HepG2 (cell line): ENCODE measurements around the gene ETS2. TPM values are rescaled to one million over a fixed set of nuclear protein-coding genes. Genes with fewer than 3 reads are reported as not detected.
A peak's percentile ranks its signal among the peaks of the same experiment; 100 is the strongest.

ENCODE experiments used
- BHLHE40 ChIP-seq: IDR thresholded peaks from 2 replicates; pipeline ENCODE4 v1.6.1; 2011; ENCODE audit warnings: low read length, improper control_type of control experiment
- HMG20A ChIP-seq: IDR thresholded peaks from 2 replicates; pipeline ENCODE4 v1.6.1; 2016; ENCODE audit warnings: borderline replicate concordance
- MED1 ChIP-seq: sonication (generic); formaldehyde crosslinking; IDR thresholded peaks from 2 replicates; pipeline ENCODE4 v1.4.0; 2020; ENCODE audit warnings: missing genetic modification reagents
- MXI1 ChIP-seq: IDR thresholded peaks from 3 replicates; pipeline ENCODE4 v1.6.1; 2012; ENCODE audit warnings: low read depth, low read length, inconsistent platforms, borderline replicate concordance
- RFX1 ChIP-seq: fragments of 450-650 bp; IDR thresholded peaks from 2 replicates; pipeline ENCODE4 v1.6.1; 2017
- TAF15 ChIP-seq: fragments of 200-400 bp; formaldehyde crosslinking; IDR thresholded peaks from one replicate; pipeline ENCODE4 v1.6.1; 2018; ENCODE audit warnings: mild to moderate bottlenecking, low read depth, low read length; ENCODE audit not compliant: poor library complexity, severe bottlenecking
- WIZ ChIP-seq: sonication (generic); formaldehyde crosslinking; IDR thresholded peaks from 2 replicates; pipeline ENCODE4 v1.5.1; 2020; ENCODE audit warnings: mild to moderate bottlenecking, missing genetic modification reagents
- polyA plus RNA-seq, 8 experiments: library from polyadenylated mRNA; depleted of rRNA in 3 of 8; stranded (reverse) in 7 of 8; unstranded in 1 of 8; fragments of >200 nt; fragmentation: Illumina TruSeq in 4 of 8; extraction: Trizol in 4 of 8; gene quantifications; 2 replicates each; pipeline versions ENCODE4 v1.2.1 to v1.2.3, GENCODE V29; 2011 to 2016; ENCODE audit warnings: low read depth in 4 of 8, missing spikeins in 1 of 8, mixed read lengths in 1 of 8; ENCODE audit not compliant: insufficient read depth in 1 of 8
- total RNA-seq, 5 experiments: library from RNA; depleted of rRNA; stranded (reverse); fragments of >200 nt; fragmentation: Illumina TruSeq; extraction: Trizol; gene quantifications; 2 replicates each; pipeline ENCODE4 v1.2.3, GENCODE V29; 2016; ENCODE audit warnings: low read depth in 1 of 5
- TF ChIP-seq, protein P1 (sequence below): IDR thresholded peaks from 2 replicates; pipeline ENCODE4 v1.6.1; 2016; ENCODE audit warnings: mild to moderate bottlenecking
- TF ChIP-seq, protein P2 (sequence below): IDR thresholded peaks from 2 replicates; pipeline ENCODE4 v1.4.0; 2020; ENCODE audit warnings: mild to moderate bottlenecking, missing genetic modification reagents
- TF ChIP-seq, protein P3 (sequence below), 2 experiments: fragments of 450-650 bp in 1 of 2; sonication (generic) in 1 of 2; formaldehyde crosslinking; IDR thresholded peaks; 2 replicates each; pipeline versions ENCODE4 v1.5.0 to v1.8.0; 2020 to 2022; ENCODE audit warnings: mild to moderate bottlenecking in 1 of 2, missing genetic modification reagents in 1 of 2
- TF ChIP-seq, protein P4 (sequence below): sonication (generic); formaldehyde crosslinking; IDR thresholded peaks from 2 replicates; pipeline ENCODE4 v1.4.0; 2020; ENCODE audit warnings: missing genetic modification reagents, borderline replicate concordance

Gene ETS2
- total and polyA plus RNA-seq, 2 of the 13 experiments (the other 11 are each of a cell fraction or from before 2014, with no cell fraction given): 24.6 to 64.4 TPM

DNA sequence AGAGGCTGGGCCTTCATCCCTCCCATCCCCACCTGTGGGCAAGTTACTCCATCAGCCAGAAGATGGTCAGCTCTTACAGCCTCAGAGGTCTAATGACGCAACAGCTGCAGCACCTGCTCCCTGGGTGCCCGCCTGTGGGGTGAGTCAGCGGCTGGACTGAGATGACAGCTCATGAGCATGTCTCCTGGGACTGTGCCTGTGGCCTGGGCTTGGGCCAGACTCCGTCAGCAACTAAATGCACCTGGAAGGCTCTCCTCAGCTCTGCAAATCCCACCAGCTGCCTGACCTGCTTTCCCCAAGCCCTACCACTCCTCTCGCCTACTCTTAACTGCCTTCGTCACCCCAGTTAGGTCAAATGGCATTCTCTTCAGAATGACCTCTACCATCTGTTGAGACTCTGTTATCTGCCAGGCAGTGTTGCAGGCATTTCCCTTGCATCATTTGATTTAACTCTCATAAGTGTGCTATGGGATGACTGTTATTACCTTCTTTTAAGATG is 47.7 kb downstream of the ETS2 start (continued):
- no peak for TF ChIP-seq RFX1
- TF ChIP-seq, protein P1, sequence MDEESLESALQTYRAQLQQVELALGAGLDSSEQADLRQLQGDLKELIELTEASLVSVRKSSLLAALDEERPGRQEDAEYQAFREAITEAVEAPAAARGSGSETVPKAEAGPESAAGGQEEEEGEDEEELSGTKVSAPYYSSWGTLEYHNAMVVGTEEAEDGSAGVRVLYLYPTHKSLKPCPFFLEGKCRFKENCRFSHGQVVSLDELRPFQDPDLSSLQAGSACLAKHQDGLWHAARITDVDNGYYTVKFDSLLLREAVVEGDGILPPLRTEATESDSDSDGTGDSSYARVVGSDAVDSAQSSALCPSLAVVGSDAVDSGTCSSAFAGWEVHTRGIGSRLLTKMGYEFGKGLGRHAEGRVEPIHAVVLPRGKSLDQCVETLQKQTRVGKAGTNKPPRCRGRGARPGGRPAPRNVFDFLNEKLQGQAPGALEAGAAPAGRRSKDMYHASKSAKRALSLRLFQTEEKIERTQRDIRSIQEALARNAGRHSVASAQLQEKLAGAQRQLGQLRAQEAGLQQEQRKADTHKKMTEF: peak; percentile 41; the same call in 1 of the 2 replicates
- TF ChIP-seq WIZ (CRISPR knock-in tag): no peak
- peak; percentile 18; the same call in 1 of the 3 replicates for TF ChIP-seq MXI1
- TF ChIP-seq MED1 (CRISPR knock-in tag): peak; percentile 11; the same call in 1 of the 2 replicates
- TF ChIP-seq, protein P2, sequence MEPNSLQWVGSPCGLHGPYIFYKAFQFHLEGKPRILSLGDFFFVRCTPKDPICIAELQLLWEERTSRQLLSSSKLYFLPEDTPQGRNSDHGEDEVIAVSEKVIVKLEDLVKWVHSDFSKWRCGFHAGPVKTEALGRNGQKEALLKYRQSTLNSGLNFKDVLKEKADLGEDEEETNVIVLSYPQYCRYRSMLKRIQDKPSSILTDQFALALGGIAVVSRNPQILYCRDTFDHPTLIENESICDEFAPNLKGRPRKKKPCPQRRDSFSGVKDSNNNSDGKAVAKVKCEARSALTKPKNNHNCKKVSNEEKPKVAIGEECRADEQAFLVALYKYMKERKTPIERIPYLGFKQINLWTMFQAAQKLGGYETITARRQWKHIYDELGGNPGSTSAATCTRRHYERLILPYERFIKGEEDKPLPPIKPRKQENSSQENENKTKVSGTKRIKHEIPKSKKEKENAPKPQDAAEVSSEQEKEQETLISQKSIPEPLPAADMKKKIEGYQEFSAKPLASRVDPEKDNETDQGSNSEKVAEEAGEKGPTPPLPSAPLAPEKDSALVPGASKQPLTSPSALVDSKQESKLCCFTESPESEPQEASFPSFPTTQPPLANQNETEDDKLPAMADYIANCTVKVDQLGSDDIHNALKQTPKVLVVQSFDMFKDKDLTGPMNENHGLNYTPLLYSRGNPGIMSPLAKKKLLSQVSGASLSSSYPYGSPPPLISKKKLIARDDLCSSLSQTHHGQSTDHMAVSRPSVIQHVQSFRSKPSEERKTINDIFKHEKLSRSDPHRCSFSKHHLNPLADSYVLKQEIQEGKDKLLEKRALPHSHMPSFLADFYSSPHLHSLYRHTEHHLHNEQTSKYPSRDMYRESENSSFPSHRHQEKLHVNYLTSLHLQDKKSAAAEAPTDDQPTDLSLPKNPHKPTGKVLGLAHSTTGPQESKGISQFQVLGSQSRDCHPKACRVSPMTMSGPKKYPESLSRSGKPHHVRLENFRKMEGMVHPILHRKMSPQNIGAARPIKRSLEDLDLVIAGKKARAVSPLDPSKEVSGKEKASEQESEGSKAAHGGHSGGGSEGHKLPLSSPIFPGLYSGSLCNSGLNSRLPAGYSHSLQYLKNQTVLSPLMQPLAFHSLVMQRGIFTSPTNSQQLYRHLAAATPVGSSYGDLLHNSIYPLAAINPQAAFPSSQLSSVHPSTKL: peak; percentile 63; the same call in 1 of the 2 replicates
- TF ChIP-seq TAF15: no peak
- 0 out of 2 replicates have a peak, but pooled peaks have one; percentile 23 for TF ChIP-seq BHLHE40
- TF ChIP-seq, protein P3, sequence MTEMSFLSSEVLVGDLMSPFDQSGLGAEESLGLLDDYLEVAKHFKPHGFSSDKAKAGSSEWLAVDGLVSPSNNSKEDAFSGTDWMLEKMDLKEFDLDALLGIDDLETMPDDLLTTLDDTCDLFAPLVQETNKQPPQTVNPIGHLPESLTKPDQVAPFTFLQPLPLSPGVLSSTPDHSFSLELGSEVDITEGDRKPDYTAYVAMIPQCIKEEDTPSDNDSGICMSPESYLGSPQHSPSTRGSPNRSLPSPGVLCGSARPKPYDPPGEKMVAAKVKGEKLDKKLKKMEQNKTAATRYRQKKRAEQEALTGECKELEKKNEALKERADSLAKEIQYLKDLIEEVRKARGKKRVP (CRISPR knock-in tag; IDR thresholded peaks at IDR 0.05): peak in 1 of 2 experiments; percentile 92; a peak in 2 of 4 replicates
- TF ChIP-seq, protein P4, sequence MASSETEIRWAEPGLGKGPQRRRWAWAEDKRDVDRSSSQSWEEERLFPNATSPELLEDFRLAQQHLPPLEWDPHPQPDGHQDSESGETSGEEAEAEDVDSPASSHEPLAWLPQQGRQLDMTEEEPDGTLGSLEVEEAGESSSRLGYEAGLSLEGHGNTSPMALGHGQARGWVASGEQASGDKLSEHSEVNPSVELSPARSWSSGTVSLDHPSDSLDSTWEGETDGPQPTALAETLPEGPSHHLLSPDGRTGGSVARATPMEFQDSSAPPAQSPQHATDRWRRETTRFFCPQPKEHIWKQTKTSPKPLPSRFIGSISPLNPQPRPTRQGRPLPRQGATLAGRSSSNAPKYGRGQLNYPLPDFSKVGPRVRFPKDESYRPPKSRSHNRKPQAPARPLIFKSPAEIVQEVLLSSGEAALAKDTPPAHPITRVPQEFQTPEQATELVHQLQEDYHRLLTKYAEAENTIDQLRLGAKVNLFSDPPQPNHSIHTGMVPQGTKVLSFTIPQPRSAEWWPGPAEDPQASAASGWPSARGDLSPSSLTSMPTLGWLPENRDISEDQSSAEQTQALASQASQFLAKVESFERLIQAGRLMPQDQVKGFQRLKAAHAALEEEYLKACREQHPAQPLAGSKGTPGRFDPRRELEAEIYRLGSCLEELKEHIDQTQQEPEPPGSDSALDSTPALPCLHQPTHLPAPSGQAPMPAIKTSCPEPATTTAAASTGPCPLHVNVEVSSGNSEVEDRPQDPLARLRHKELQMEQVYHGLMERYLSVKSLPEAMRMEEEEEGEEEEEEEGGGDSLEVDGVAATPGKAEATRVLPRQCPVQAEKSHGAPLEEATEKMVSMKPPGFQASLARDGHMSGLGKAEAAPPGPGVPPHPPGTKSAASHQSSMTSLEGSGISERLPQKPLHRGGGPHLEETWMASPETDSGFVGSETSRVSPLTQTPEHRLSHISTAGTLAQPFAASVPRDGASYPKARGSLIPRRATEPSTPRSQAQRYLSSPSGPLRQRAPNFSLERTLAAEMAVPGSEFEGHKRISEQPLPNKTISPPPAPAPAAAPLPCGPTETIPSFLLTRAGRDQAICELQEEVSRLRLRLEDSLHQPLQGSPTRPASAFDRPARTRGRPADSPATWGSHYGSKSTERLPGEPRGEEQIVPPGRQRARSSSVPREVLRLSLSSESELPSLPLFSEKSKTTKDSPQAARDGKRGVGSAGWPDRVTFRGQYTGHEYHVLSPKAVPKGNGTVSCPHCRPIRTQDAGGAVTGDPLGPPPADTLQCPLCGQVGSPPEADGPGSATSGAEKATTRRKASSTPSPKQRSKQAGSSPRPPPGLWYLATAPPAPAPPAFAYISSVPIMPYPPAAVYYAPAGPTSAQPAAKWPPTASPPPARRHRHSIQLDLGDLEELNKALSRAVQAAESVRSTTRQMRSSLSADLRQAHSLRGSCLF (CRISPR knock-in tag): no peak
- TF ChIP-seq HMG20A: 0 out of 2 replicates have a peak, but pooled peaks have one; percentile 61
